Activated CD8-positive, alpha-beta memory T cell treated with anti-CD3 and anti-CD28 coated beads for 1 hour (primary cell): ENCODE data around the gene EEF2KMT.
A peak's percentile ranks its signal among the peaks of the same experiment; 100 is the strongest.
"Not testable (repeated sequence)": the region's sequence is repeated elsewhere in the genome, so short reads cannot be mapped to it uniquely, and the experiment has no call there.

Experiments
- DNase-seq, 2 donors: peaks; one replicate each; pipeline ENCODE4 v3.0.0-alpha.2; 2020; ENCODE audit warnings: low read depth in 1 of 2; ENCODE audit errors: extremely low read depth in 1 of 2

EEF2KMT gene

GRCh38 chr16:5096437-5097060, 1.0 kb downstream of the EEF2KMT start:
- DNase-seq, result not testable (repeated sequence)

DNA sequence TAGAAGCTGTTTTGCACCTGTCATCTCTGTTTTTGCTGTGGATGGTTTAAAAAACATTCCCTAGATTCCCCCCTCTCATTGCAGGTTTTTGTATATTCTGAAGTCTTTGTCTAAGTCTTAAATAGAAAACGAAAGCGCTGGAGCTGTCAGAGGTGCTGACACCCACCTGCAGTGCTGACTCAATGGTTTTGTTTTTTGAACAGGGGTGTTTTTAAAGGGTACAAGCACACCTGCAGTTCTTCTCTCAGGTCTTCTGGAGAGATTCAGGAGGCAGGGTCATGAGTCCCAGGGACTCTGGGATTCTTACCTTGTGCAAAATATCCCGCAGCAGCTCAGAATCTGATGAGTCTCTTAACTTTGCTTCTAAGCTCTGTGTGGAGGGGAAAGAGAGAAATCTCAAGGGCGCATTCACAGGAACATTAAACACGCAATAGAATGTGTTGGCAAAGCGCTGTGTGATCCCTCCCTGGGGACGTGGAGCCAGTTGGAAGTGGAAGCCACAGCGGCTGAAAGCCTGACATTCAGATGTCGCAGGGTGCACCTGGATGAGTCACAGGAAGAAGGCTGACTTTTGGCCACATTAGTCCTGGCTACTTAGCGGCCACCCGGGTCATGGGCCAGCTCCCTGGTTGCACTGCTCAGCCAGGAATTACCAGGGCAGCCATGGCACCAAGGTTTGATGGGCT, 2.3 kb downstream of the EEF2KMT start:
- not testable (repeated sequence) for DNase-seq

DNA sequence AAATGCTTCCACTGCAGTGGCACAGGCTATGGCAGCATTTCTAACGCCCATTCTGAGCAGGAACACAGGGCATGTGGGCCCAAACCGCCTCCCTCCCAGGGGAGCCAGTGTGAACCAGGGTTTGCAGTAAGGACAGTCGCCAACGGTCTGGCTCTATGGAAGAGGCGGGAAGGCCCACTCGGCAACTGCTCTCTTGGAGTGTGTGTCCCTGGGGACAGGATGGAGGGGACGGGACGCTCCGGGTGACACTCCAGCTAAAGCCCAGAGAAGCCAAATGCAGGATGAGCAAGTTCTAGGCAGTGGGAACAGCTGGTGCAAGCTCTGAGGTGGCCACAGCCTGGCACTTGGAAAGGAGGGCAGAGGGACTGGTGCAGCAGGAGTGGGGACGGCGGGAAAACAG, 3.8 kb downstream of the EEF2KMT start:
- not testable (repeated sequence) for DNase-seq

- DNase-seq, result not testable (repeated sequence)
Measured at GRCh38 chr16:5093081-5093480, 4.5 kb downstream of the EEF2KMT start.

DNA sequence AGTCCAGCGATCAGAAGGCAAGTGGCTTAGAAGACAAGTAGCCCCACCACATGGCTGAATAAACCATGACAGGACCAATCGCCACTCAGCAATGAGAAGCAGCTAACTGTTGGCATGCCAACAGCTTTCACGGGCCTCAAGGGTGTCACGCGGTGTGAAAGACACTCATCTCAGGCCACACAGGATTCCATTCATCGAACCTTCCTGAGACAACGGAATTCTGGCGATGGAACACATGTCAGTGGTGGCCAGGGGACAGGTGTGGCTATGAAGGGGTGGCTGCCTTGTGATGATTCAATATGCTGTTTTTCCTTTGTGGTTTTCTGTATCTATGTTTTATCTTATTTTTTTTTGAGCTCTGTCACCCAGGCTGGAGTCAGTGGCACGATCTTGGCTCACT, 7.0 kb downstream of the EEF2KMT start:
- not testable (repeated sequence) for DNase-seq

DNA sequence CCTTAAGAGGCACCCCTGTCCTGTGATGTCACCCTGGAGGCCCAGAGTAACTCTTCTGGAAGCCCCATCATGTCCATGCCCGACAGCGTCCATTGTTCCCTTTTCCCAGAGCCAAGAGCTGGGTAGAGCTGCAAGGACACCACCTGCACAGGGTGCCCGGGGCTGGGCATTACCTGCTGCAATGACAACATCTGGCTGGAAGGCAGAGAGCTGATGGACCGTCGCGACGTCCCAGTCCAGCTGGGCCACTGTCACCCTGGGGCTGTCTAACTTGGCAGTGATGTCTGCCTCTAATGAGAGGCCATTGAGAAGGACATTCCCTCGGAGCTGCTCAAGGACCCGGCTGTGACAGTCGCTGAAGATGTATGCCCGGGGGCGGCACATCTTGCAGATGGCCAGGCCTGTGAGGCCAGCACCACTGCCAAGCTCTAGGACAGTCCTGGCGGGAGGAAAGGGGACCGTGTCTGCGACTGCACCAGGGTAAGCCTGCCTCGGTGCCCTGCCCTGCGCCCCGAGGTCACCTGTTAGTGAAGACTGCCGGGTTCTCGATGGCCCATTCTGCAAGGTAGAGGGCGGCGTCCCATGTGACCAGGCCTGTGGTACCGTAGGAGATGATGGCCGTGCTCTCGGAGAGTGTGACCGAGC, 7.6 kb downstream of the EEF2KMT start:
- DNase-seq, result not testable (repeated sequence)

DNA sequence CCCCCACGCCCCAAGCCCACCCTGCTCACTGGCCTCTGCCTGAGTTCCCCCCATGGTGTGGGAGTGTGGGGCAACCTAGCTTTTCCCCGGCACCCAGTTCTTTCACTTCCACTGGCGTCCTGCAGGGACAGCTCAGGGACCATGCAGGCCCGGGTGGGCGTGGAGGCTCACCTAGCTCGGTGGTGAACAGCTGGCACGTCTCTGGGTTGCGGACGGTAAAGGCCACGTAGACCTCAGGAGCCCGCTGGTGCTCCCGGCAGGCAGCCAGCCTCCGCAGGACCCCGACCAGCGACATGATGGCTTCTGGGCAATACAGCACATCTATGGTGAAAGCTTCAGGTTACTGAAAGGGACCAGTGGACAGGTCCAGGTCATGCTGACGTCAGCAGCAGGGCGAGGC, 8.7 kb downstream of the EEF2KMT start:
- DNase-seq, result not testable (repeated sequence)

GRCh38 chr16:5088086-5088790, 9.4 kb downstream of the EEF2KMT start:
- not testable (repeated sequence) for DNase-seq

DNA sequence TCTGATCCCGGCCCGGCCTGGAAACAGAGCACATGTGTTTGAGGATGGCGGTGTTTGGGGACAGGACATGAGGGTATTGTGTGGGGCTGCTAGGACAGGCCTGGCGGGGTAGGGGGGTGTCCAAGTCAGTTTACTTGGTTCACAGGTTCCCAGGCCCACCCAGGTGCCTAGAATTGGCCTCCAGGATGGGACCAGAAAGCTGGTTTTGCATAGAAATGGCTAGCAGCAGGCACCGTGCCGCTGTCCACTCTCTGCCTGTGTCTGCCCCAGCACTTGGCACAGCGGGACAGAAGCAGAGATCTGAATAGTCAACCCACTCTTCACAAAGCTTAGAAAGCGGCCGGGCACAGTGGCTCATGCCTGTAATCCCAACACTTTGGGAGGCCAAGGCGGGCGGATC, 11.9 kb downstream of the EEF2KMT start:
- DNase-seq, result not testable (repeated sequence)

DNA sequence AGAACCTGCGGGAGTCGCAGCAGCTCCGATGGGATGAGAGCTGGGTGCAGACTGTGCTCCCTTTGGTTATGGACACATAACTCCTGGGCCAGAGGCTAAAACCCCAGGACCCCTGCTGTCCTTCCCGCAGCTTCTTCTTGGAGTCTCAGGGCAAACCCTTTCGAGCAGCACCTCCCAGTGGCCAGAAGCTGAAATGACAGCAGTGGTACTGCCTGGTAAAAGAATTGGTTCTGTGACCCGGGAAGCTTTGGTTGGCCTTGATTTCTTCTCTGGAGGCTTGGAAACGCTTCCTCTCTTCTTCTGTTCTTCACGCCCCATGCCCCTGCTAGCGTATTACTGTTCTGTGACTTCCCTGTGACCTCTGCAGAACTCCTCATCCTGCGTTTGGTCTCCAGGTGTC, 12.8 kb downstream of the EEF2KMT start:
- peak; percentile 16 to 29 for DNase-seq

GRCh38 chr16:5084099-5084731, 13.4 kb downstream of the EEF2KMT start:
- not testable (repeated sequence) for DNase-seq

DNA sequence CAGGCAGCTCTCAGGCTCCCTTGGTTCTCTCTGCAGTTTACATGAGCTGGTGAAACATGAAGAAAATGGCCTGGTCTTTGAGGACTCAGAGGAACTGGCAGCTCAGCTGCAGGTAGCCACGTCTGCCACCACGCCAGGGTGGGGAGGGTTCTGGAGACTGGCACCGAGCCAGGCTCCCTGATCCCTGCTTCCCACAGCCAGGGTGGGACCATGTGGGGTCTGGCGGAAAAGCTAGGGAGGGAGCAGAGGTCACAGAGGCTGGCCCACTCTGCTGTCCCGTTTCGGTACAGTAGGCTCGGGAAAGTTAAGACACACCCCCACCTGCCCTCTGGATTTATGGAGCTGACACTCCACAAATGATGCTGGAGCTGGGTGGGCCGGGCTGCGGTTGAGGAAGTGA, 13.9 kb downstream of the EEF2KMT start:
- not testable (repeated sequence) for DNase-seq

GRCh38 chr16:5080996-5081395, 16.6 kb downstream of the EEF2KMT start:
- not testable (repeated sequence) for DNase-seq

- DNase-seq, result not testable (repeated sequence)
Measured at GRCh38 chr16:5080461-5080860, 17.1 kb downstream of the EEF2KMT start.

DNA sequence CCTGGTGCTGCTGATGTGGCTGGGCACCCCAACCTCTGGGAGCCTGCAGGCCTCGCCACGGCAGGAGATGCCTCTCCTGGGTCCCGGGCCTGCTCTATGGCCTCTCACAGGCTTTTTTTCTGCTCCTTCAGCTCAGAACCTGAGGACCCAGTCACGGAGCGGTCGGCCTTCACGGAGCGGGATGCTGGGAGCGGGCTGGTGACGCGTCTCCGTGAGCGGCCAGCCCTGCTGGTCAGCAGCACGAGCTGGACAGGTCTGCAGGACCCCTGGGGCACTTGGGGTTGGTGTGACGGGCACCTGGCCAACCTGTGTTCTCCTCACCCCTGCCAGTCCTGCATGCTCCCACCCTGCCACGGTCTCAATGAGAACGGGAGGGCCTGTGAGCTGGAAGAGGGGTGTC, 19.0 kb downstream of the EEF2KMT start:
- DNase-seq, result no peak

- no peak for DNase-seq
Measured at GRCh38 chr16:5077304-5077703, 20.3 kb downstream of the EEF2KMT start.

- DNase-seq, result no peak
Measured at GRCh38 chr16:5075637-5076036, 22.0 kb downstream of the EEF2KMT start.

- not testable (repeated sequence) for DNase-seq
Measured at GRCh38 chr16:5073771-5074170, 23.8 kb downstream of the EEF2KMT start.

DNA sequence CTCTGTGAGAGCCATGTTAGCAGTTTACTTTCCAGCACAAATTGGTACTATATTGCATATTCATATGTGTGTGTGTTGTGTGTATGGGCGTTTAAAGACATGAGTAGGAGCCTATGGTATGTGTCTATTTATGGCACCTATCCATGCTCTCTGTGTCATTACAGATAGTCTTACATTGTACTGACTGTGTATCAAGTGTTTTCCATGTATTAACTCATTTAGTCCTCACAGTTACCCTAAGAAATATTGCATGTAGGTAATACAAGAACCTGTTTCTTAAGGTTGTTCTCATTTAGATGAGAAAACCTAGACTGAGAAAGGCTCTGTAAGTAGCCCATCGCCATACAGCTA, 24.3 kb downstream of the EEF2KMT start:
- no peak for DNase-seq

DNA sequence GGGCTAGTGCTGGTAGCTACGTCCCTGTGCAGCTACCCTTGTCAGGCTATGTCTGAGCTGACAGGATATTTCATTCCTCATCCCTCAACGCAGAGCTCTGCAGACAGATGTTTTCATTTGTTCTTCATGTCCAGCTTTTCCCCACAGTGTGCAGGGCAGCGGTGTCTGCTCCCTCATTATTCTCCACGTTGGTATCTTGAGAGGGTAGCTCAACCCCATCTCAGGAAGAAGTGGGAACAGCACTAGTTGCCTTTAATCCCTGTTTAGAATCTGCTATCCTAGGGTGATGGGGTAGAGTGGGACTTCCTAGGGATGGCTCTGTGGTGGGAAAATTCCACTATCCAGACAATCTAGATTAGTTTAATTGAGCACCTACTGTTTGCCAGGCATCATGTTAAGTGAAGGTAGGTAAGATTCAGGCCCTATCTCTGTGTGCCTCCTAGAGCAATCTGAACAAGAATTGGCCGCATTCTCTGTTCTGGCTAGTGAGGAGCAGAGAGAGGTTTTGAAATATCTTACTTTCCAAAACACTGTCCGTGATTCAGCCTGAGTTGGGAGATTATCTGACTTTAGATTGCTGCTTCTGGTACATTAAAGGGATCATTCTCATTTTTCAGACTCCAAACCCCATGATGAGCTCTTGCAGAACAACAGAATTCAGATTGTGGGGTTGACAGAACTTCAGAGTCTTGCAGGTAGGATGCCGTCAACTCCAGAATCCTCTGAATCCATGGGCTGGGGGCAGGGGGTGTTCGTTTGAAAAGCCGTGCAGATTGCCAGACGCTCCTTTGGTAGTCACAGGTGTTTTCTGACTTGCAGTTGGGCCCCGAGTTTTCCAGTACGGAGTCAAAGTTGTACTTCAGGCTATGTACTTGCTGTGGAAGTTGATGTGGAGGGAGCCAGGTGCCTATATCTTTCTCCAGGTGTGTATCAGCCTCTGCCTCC, 25.0 kb downstream of the EEF2KMT start:
- no peak for DNase-seq
